Dedifferentiated amniotic fluid mesenchymal stem cell (primary cell): ENCODE results near the gene SRBD1.
A peak's percentile ranks its signal among the peaks of the same experiment; 100 is the strongest.

ENCODE experiments used
- DNase-seq: peaks from one replicate; pipeline ENCODE4 v3.0.0-alpha.2; 2016; ENCODE audit errors: extremely low spot score

SRBD1 gene

DNA sequence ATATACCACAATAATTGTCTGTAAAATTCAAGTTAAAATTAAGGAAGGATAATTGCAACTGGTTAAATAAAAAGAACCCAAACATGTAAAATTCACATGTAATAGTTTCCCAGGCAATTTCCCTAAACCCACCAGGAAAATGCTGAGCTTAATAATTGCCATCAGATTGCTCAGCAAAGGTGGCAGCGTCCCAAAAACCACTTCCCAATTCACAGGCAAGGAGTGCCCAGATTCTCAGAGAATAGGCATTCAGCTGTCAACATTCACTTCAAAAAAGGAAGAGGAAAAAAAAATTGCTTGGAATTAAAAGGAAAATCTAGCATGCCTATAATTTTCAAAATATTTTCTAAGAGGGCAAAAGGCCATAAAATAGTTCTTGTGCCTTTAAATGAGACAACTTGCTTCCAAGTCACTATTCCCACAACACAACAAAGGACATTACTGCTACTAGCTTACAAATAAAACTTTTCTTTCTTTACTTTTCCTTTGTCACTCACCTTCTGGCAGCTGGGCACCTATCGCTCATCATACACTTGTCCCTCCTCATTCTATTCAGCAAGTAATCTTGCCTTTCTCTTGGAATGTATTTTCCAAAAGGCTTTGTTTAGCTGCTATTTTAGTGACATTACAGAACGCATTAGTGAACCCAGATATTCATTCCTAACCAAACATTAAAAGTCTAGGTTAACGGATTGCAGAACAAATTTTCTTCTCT lies 15.2 kb downstream of the SRBD1 start:
- peak; percentile 78 for DNase-seq

DNA sequence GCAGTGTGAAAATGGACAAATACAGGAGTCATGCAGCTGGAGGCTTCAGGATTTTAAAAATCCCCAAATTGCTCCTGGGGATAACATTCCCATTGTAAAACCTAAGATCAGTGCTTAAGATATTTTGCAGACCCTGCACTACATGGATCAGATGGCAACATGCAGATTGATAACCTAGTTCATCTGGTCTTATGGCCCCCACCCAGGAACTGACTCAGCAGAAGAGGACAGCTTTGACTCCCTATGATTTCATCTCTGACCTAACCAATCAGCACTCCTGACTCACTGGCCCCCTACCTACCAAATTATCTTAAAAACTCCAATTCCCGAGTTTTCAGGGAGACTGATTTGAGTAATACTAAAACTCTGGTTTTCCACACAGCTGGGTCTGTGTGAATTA lies 20.0 kb downstream of the SRBD1 start:
- no peak for DNase-seq

DNA sequence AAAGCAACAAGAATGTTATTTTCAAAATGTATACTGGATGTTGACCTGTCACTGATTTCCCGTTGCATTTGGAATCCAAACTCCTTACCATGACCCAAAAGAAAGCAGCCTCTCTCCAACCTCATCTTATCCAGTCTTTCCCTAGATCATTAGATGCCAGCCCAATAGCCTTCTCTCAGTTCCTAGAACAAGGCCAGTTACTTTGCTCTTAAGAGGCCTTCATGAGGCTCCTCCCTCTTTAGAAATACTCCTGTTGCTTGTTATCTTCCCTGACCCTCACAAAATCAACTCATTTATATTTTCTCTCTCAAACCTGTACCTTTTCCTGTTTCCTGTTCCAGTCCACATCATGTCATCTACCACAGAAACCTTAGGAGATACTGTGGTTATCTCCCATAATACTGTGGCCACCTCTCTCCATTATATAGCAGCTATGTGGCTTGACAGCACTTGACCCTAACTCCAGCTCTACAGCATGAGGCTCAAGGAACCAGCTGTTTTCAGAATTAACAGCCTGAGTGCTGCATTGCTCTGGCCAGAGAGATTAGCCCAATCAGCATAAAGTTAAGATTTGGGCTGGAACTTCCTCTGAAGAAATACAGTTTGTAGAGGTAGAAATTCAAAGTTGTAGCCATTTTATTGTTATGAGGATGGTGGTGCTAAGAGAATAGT lies 22.8 kb downstream of the SRBD1 start:
- DNase-seq = no peak

DNA sequence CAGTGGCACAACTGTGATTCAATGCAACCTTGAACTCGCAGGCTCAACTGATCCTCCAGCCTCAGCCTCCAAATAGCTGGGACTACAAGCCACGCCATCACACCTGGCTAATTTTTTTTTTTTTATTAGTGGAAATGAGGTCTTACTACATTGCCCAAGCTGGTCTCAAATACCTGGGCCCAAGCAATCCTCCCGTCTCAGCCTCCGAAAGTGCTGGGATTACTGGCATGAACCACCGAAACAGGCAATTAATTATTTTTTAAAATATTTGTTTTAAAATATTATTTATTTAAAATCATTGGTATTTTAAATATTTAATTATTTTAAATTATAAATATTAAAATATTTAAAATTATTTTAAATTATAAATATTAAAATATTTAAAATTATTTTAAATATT lies 24.5 kb downstream of the SRBD1 start:
- no peak for DNase-seq

DNA sequence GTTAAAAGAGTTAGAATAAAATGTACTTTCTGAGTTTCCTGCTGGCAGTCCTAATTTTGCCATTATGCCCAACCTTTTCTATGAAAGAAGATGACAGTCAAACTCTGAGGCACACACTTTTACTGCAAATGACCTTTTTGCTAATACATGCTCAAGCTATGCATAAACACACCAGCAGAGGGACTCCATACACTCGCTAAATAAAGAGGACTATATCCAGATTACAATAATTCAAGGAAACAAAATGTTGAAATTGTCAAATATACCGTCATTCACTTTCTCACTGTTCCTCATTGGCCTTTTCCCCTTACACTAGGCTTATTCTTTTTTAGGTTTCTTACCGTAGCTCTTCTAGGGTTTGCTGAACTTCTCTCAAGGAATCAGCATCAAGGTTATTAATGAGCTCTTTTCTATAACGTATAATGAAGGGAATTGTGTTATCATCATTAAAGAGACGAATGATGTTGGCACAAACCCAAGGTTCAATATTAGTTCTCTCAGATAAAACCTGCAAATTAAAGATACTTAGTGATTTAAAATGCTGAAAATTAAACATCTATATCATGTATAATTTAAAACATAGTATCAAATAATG lies 25.7 kb downstream of the SRBD1 start:
- DNase-seq = peak; percentile 55

DNA sequence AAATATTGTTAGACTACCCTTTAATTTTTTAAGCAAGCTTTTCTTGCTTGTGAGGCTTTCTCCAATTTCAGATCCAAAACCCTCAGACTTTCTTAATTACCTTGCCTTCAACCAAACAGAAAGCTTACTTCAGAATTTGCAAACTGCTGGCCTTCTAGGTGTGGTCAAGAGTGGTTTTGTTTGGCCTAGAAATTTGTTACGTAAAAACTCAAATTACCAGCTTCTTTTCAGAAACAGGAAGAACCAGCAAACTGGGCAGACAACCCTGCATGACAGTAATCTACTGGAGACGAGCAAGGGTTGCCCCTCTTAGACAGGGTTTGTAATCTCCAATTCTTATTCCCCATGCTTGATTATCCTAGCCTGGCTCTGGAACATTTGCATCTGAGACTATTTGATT lies 27.1 kb downstream of the SRBD1 start:
- no peak for DNase-seq

DNA sequence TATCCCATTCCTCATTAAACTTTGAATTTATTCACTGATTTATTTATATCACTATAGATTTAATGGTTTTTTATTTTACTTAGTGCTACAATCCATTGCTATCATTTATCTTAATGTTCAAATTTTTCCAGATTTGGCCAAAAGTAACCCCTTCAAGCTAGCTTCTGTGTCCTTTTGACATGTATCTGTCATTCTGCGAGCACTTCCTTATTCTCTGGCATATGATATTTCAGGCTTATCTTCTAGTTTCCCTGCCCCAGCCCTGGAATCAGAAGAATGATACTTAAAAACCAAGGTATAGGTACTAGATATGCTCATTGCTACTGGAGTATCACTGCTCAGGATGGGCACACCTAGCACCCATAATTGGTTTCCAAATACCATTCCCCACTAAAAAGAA lies 28.5 kb downstream of the SRBD1 start:
- no peak for DNase-seq

DNA sequence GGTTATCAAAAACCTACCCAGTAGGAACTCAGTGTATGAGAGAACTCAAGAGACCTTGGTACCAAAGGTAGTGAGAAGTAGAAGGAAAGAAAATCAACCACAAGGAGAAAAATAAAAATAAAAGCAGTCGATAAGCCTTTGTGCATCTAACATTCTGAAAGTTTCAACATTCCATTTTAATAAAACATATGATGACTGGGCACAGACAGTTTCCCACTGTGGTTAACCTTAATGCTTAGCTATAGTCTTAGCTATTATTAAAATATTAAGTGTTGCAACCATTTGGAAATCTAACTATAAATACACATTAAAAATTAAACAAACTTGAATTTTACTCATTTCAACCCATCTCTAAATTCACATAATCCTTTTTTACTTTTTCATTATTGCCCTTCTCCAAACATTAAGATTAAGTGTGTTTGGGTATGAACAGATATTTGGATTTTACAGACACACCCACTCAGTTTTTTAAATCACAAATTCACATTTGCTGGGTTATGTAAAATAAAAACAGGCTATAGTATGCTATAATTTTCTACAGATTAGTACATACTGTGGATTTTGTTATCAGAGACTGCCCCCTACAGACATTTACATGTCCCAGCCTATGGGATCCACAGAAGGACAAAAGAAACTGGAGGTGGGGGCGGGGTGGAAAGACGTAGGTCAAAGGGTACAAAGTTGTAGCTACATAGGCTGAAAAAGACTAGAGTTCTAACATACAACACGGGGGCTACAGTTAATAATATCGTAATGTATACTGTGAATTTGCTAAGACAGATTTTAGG lies 32.8 kb downstream of the SRBD1 start:
- peak; percentile 55 for DNase-seq

DNA sequence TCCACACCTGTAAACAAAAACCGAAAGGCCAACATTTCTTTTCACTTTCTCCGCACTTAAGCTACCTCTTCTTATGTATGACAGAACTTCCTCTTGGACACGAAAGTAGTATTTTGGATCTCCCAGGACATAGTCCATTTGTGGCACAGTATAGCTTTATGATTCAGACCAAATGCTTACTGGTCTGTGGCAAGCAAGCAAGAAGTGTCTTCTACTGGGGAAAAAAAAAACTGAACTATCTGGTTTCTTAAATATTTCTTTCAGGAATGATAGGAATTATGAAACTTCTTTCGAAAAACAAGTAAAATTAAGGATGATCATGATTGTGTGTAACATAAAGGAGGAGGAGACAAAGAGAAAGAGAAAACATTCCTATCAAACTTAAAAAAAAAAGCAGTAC lies 33.6 kb downstream of the SRBD1 start:
- DNase-seq = peak; percentile 31

DNA sequence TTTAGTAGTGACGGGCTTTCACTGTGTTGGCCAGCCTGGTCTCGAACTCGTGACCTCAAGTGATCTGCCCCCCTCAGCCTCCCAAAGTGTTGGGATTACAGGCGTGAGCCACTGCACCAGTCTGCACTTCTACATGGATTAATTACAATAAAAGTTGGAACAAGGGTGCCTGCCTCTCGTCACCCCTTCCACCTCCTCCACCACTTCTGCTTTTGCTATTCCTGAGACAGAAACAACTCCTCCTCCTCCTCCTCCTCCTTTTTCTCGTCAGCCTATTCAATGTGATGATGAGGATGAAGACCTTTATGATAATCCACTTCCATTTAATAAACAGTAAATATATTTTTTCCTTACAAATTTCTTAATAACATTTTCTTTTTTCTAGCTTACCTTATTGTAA lies 35.2 kb downstream of the SRBD1 start:
- no peak for DNase-seq

DNA sequence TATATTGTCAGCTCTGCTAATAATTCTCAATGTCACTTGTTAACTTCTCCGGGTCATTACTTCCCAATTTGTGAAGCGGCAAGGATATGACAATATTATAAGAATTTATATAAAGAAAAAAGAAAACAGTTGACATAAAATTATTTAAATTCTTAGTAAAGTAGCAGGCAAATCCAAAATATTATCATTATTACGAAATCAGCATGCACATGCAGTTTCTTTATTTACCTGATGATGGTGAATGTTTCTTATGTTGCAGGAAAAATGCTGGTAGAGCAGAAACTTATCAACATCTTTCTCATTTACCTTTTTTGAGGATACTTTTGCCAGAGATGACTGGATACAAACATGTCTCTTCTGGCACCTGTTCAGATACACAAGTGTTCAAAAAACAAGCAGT lies 38.1 kb downstream of the SRBD1 start:
- no peak for DNase-seq

DNA sequence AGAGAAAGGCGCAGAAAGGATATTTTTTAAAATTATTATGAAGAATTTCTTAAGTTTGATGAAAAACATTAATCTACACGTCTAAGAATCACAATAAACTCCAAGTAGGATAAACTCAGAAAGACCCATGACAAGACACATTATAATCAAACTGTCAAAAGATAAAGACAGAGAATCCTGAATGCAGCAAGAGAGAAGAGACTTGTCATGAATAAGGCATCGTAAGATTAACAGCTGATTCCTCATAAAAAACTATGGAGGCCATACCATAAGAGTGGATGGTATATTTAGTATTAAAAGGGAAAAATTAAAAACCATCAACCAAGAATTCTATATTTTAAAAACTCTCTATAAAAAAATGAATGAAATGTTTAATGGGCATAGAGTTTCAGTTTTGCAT lies 39.1 kb downstream of the SRBD1 start:
- DNase-seq = no peak

DNA sequence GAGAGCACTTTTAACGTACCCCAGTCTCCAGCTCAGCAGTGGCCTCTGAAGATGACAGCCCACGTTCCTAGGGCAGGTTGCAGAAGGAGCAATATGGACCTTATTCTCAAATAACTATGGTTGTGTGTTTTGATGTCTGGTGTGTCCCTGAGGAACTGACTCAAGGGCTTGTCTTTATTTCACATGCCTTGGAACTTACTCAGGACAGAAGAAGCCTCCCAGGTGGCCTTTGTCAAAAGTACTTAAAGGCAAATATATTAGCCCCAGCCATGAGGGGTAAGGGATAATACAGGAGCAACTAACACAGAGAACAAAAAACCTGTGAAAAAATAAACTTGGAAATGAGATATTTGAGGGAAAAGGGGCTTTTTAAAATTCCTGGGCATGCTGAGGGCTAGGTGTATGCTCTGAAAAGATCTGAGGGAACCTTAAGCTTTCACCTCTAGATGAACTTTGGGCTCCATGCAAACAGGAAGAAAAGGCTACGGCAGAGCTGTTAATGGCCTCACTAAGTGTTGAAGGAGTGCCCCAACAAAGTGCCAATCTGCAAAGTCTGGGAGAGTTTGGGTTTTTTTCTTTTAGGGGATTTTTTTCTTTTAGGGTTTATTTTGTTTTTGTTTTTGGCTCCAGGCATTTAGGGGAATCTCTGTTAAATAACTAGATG lies 40.3 kb downstream of the SRBD1 start:
- no peak for DNase-seq

DNA sequence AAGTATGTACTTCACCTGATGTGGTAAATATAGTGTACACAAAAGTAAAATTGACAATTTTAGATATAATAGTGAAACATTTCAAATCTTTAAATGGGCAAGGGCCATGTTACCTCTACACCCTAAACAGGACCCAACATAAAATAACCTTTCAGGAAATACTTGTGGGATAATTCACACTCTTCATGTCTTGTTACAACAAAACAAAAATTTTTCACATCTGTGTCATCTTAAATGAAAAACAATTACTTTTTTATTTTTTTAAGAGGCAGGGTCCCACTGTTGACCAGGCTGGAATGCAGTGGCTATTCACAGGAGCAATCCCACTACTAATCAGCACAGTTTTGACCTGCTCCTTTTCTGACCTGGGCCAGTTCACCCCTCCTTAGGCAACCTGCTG lies 42.1 kb downstream of the SRBD1 start:
- DNase-seq = no peak

DNA sequence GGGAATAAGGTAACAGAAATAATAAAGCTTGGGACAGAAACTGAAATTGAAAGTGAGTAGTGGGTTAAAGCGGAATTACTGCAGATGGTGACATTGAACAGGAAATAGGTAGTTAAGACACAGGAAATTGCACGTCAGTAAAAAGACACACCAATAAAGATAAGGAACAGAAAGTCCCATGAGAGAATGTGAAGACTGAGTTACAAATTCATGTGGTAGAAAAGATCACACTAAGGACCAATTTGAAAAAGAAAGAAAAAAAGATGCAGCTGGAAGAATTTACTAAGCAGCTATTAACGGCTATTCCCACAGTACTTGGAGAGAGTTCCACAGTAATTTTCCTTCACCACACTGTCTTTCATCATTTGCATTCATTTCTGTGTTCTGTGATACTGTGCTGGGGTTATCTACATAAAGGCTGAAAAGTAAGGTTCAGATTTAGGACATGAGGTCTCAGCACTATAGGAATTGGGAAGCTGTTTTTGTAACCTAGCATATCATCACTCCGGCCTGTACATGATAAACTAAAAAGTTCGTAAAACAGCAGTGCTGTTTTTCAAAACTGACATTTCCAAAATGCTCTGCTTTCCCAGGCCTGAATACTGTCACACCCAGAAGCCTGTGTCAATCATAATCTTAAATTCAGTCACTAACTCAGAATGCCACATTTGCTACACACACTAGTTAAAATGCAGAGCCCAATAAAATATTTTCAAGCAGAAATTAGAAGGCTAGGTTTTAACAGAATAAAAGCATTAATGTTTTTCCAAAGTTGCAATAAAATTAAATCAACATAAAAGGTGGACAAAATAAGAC lies 42.9 kb downstream of the SRBD1 start:
- no peak for DNase-seq

DNA sequence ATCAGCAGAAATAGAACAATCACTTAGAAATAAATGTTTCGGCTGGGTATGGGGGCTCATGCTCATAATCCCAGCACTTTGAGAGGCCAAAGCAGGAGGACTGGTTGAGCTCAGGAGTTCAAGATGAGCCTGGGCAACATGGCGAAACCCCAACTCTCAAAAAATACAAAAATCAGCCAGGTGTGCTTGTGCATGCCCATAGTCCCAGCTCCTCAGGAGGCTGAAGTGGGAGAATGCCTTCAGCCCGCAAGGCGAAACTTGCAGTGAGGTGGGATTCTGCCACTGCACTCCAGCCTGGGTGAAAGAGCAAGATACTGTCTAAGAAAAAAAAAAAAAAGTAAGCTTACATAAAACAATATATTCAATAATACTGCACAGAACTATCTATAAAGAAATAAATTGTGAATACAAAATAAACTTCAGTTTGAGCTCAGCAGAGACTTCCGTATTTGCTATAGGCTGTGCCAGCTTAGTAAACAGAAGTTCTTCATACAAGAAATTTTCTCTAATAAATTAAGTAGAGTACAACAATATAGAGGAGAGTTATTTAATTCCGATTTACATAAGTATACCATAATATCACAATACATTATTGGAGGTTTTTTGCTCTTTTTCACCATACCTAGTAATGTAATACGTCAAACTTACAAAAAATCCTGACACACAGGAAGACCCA lies 43.6 kb downstream of the SRBD1 start:
- no peak for DNase-seq

DNA sequence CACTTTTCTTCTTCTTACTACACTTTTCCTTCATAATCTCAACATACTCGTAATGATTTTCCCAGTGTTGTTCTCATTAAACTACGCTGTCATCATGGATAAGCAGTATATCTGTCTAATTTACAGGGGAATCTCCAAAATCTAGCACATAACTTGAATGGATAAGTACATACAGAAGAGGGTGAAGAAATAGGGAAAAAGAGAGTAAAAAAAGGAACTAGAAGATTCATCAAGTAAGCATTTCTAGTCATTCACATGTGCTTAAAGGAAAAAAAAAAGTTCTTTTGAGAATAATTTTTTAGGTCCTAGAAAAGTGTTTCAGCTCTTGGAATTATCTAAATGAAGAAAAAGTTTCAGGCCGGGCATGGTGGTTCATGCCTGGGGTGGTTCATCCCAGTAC lies 51.6 kb downstream of the SRBD1 start:
- no peak for DNase-seq

DNA sequence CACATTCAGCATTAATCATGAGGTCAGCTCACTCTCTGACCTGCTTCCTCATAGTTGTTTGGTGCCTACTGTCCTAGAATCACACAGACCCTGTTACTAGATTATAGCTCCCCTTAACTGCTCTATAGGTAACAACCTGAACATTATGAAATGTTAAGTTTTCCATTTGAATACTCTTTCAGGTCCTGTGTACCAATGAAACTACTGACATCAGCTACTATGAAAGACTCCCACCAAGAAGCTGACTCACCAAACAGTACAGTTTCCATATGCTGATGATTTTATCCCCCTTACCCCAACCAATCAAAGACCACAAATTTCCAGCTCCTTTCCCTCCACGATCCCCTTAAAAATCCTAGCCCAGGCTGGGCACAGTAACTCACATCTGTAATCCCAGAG lies 56.3 kb downstream of the SRBD1 start:
- DNase-seq = no peak

DNA sequence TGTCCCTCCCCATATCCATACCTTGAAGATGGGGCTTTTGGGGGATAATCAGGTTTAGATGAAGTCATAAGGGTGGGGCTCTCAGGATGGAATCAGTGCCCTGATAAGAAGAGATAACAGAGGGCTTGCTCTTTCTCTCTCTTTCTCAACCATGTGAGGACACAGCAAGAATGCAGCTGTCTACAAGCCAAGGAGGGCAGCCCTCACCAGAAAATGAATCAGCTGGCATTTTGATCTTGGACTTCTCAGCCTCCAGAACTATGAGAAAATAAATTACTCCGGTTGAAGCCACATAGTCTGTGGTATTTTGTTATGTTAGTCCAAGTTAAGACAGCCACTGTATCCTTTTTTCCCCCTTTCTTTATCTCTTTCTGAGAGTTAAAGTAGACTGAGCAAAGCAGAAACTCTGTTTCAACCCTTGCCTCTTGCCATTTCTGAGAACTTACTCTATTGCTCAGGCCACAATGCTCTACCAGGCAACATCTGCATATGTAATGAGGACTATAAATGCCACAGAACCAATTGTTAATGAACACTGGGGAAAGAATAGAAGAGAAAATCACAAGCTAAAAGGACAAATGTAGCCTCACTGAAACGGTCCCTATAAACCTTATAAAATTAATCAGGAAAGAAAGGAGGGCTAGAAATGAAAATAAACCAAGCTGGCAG lies 56.9 kb downstream of the SRBD1 start:
- DNase-seq = no peak

DNA sequence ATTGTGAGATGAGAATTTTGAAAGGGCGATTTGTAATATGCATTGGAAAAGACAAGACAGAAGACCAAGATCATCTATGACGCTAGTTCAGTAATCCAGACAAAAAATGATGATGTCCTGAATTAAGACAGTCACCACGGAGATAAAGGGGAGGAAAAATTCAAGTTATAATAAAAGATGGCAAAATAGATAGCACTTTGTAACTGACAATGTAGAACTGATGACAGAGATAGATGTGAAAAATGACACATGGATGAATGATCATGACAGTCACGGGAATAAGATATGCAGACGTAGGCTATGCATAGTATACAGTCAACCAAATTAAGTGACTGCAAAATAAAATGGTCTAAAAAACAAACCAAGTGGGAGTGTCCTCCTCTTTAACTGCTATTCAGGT lies 59.2 kb downstream of the SRBD1 start:
- DNase-seq = no peak
